NCI-H446 (cell line): ENCODE measurements around the gene LACTBL1.
"Not testable (repeated sequence)": the region's sequence is repeated elsewhere in the genome, so short reads cannot be mapped to it uniquely, and the experiment has no call there.

ENCODE experiments used
- DNase-seq, 2 experiments: peaks; one replicate each; lab custom pipeline; 2025; lab: John Stamatoyannopoulos, UW

Gene LACTBL1

DNA sequence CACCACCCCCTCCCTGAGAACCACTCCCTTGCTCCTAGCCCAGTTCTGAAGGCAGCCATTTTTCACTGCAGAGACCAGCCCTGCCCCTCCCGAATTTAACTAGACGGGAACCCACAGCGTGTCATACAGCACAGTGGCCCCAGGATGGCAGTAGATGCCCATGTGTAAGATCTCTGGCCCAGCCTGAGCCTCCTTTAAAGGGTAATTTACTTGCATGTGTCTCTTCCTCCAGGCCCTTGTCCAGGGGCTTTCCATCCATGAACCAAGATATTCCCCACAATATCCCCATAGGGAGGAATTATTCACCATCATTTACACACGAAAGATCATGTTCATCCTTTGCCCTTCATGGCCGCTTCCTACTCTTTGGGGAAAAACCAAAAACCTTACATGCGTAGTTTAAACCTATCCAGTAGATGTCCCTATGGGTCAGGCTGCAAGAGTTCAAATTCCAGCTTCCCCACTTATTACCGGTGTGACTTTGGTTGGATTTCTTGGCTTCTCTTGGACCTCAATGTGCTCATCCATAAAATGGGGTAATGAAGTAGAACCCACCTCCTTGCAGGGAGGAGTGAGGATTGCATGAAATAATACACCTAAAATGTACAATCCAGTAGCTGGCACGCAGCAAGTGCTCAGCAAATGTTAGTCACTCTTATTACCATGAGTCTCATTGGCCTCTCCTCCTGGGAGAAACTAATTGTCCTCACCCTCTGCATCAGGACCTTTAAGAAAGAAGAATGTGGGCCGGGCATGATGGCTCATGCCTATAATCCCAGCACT, 4.0 kb upstream of the LACTBL1 start:
- DNase-seq: peak; percentile 65 to 92

- no peak for DNase-seq
Observed at GRCh38 chr1:22976127-22976460, 3.4 kb upstream of the LACTBL1 start.

GRCh38 chr1:22975694-22976093, 3.0 kb upstream of the LACTBL1 start:
- no peak for DNase-seq

GRCh38 chr1:22971611-22972405, 858 bp downstream of the LACTBL1 start:
- DNase-seq: no peak

DNA sequence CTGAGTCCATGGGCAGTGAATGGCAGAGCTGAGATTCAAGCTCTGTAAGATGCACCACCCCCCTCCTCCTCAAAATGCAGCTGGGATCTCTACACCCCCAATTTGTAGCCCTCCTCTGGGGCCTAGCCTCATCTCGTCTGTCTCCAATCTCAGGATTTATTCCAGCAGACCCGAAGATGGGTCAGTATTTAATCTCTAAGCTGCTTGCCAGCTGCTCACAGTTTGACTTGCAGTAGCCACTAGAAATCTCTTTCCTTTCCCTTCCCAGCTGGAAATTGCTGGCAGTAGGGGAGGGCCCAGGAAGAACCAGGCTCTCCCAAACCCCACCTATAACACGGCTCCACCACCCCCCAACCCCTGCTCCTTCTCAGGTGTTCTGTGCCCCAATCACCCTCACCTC, 1.5 kb downstream of the LACTBL1 start:
- DNase-seq: no peak

GRCh38 chr1:22970096-22970495, 2.6 kb downstream of the LACTBL1 start:
- DNase-seq: no peak

GRCh38 chr1:22969304-22969709, 3.4 kb downstream of the LACTBL1 start:
- DNase-seq: peak; percentile 96 to 98

DNA sequence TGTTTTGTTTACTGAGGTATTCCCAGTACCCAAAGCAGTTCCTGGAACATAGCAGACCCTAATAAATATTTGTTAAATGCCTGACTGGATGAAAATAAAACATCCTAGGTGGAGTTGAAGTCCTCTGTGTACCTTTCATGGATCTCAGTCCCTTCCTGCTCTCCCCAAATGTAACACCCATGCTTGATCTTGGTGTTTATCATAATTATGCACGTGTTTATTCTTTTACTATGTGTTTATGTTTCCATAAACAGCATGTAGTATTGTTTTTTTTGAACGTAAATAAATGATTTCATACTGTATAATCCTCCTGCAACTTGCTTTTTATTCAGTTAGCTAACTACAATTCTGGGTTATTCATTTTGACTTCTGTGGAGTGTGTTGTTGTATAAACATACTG, 4.8 kb downstream of the LACTBL1 start:
- no peak for DNase-seq

DNA sequence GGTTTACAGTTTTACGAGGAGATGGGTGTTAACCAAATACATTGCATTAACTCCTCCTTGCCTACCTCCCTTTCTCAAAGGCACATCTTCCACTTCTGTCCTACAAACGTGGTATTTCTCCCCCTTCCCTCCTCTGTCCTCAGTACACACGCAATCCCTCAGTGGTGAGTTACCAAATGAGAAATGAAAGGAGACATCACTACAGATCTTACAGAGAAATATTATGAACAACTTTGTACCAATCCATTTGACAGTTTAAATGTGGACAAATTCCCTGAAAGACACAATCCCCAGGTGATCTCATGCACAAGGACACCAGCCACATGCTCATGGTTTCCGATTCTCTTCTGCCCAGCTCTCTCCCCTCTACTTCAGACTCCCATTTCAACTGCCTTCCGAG, 6.4 kb downstream of the LACTBL1 start:
- DNase-seq: no peak

DNA sequence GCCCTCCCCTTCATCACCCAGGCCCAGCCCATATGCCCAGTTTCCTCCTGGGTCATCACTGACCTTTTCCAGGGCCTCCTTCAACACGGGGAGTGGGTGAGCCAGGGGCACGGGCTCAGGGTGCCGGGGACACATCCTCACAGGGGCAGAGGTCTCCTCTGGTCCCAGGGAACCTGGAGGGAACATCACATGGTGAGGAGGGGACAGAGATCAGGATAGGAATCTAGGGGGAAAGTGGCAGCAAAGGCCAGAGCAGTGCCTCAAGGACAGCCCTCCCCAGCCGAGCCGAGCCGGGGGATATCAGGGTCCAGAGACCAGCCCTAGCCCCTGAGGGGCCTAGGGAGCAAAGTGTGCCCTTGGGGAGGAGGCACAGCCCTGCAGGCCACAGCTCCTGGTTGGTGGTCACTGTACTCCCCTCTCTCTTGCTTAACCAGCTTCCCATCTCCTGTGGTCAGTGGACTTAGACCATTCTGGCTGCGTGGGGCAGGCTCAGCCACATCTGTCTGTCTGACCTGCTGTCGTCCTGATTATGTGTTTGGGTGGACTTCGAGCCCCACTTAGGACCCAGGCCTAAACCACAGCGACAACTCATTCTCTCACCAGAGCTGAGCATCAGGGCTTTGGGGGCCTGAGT, 9.5 kb downstream of the LACTBL1 start:
- no peak for DNase-seq

DNA sequence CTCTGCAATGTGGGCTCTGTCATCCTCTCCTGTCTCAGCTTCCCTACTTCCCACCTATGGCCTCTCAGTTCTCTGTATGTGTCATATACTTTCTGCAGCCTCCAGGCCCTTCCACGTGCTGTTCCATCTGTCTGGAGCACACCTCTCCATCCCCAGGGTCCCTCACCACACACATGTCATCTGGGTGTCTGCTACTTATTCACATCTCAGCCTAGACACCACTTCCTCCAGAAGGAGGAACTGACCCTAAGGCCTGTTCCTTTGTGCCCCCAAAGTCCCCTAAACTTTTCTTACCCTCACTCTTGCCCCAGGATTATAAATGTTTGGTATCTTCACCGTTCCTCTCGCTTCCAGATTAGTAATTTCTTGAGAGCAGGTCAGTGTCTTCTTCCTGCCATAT, 10.1 kb downstream of the LACTBL1 start:
- DNase-seq: no peak

DNA sequence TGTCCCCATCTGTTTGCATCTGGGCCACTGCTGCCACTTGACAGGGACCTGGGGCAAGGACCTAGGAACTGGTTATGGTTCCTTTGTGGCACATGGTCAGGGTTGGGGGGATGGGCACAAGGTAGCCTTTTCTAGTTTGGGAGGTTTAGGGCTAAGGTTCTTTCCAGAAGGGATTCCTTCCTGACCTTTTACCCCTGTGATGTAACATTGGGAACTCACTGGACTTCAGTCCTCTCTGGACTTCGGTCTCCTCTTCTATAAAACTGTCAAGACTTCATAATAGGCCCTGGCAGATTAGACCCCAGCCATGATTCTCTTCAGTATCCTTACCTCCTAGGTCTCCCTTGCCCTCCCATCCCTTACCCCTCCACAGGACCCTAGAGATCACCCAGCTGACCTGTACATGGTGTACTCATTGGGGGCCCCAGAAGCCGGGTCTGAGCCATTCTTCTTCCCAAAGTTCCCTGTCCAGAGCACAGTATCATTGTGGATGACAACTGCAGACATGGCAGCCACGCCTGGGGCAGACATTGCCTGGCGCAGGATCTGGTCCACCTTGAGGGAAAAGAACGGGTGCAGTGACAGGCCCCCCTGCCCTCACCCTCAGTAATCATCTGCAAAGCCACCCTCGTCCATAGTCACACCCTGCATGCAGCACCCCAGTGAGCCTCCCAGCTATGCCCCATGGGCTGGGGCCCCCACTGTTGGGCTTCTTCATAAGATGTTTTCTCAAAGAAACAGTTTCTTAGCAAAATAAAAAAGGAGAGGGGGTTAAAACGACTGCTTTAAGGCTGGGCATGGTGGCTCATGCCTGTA, 12.9 kb downstream of the LACTBL1 start:
- DNase-seq: no peak

DNA sequence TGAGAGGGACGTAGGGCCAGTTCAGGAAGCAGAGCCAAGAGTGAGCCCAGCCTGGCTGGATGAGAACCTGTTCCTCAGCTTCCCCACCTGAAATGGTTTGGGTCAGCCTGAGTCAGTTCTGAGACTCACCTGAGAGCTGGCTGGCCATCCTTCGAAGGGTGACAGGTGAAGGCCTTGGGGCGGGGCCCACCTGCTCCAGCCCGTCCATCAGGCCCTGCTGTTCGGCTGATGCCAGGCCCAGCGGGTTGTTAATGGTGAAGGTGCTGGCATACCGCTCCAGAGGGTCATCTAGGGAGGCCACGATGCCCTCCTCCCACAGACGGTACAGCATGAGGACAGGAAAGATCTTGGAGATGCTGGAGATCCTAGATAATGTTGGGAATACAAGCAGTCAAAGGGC, 14.1 kb downstream of the LACTBL1 start:
- DNase-seq: no peak

DNA sequence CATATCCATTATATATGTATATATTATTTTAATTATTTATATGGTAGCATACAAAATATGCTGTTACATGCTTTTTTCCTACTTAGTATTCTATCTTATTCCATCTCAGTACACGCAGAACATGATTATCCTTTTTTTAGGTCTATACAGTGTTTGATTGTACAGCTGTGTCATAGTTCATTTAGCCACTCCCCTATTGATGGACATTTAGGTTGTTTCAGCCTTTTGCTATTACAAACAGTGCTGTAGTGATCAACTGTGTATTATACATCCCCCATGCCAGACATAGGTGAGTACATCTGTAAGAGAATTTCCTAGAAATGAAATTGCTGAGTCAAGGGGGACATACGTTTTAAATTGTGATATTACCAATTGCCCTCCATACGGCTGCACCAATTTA, 15.6 kb downstream of the LACTBL1 start:
- no peak for DNase-seq

- no peak for DNase-seq
Observed at GRCh38 chr1:22955146-22955545, 17.5 kb downstream of the LACTBL1 start.

GRCh38 chr1:22953740-22954141, 18.9 kb downstream of the LACTBL1 start:
- DNase-seq: no peak

GRCh38 chr1:22953057-22953739, 19.5 kb downstream of the LACTBL1 start:
- DNase-seq: no peak

- DNase-seq: no peak
Observed at GRCh38 chr1:22952694-22953056, 20.0 kb downstream of the LACTBL1 start.

- no peak for DNase-seq
Observed at GRCh38 chr1:22951796-22952195, 20.9 kb downstream of the LACTBL1 start.

DNA sequence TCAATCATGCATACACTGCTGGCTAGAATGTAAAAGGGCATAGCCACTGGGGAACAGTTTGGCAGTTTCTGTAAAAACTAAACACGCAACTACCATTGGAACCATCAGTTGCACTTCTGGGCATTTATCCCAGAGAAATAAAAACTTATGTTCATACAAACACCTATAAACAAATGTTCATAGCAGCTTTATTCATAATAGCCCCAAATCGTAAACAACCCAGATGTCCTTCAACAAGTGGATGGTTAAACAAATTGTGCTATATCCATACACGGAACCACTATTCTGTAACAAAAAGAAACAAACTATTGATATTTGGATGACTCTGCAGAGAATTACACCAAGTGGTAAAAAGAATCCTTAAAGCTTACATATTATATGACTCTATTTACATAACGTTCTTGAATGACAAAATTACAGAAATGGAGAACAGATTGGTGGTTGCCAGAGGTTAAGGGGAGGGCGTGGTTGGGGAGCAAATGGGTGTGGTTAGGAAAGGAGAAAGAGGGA, 22.8 kb downstream of the LACTBL1 start:
- peak; percentile 25 to 51 for DNase-seq

DNA sequence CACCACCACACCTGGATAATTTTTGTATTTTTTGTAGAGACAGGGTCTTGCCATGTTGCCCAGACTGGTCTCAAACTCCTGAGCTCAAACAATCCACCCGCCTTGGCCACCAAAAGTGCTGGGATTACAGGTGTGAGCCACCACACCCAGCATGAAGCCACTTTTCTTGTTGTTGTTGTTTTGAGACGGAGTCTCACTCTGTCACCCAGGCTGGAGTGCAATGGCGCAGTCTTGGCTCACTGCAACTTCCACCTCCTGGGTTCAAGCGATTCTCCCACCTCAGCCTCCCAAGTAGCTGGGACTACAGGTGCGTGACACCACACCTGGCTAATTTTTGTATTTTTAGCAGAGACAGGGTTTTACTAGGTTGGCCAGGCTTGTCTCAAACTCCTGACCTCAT, 27.5 kb downstream of the LACTBL1 start:
- not testable (repeated sequence) for DNase-seq
